SK-N-SH (cell line): ENCODE data around the gene YJEFN3.

Source experiments
- EZH2phosphoT487 ChIP-seq: fragments of 200-600 bp; sonication (generic); IDR thresholded peaks from 2 replicates; pipeline ENCODE4 v1.6.1; 2017; ENCODE audit warnings: low read depth, mixed run types, mild to moderate bottlenecking, antibody characterized with exemption, moderate library complexity, borderline replicate concordance
- GATA2 ChIP-seq: sonication (generic); formaldehyde crosslinking; IDR thresholded peaks from 2 replicates; pipeline ENCODE4 v1.5.0; 2020; ENCODE audit warnings: mild to moderate bottlenecking, missing genetic modification reagents
- MXI1 ChIP-seq: IDR thresholded peaks from 2 replicates; pipeline ENCODE4 v1.6.1; 2012; ENCODE audit warnings: mild to moderate bottlenecking, low read depth, low read length, improper control_type of control experiment
- POLR2AphosphoS5 ChIP-seq: IDR thresholded peaks from 2 replicates; pipeline ENCODE4 v1.6.1; 2012; ENCODE audit warnings: low read depth, low read length
- RAD21 ChIP-seq: IDR thresholded peaks from 2 replicates; pipeline ENCODE4 v1.6.1; 2012; ENCODE audit warnings: mild to moderate bottlenecking, low read length
- RCOR1 ChIP-seq: fragments of 150-350 bp; IDR thresholded peaks from 2 replicates; pipeline ENCODE4 v1.6.1; 2017; ENCODE audit warnings: antibody characterized with exemption, low read length
- RFX5 ChIP-seq: IDR thresholded peaks from 2 replicates; pipeline ENCODE4 v1.6.1; 2012; ENCODE audit warnings: mild to moderate bottlenecking, improper control_type of control experiment, low read length
- SMC3 ChIP-seq: IDR thresholded peaks from 2 replicates; pipeline ENCODE4 v1.6.1; 2012; ENCODE audit warnings: low read depth, low read length, improper control_type of control experiment
- TAF1 ChIP-seq: IDR thresholded peaks from 2 replicates; pipeline ENCODE4 v1.6.1; 2012; ENCODE audit warnings: low read depth, mild to moderate bottlenecking, low read length, moderate library complexity, borderline replicate concordance
- TF ChIP-seq, protein P1 (sequence below): fragments of 200-600 bp; sonication (generic); IDR thresholded peaks from 2 replicates; pipeline ENCODE4 v1.6.1; 2017; ENCODE audit warnings: antibody characterized with exemption, mild to moderate bottlenecking, moderate library complexity
- TF ChIP-seq, protein P2 (sequence below): IDR thresholded peaks from 2 replicates; pipeline ENCODE4 v1.4.0; 2012; ENCODE audit warnings: low read depth
- TF ChIP-seq, protein P3 (sequence below): fragments of 150-350 bp; IDR thresholded peaks from 2 replicates; pipeline ENCODE4 v1.6.1; 2017; ENCODE audit warnings: antibody characterized with exemption, low read length, low read depth, borderline replicate concordance
- TF ChIP-seq, protein P4 (sequence below): fragments of 150-350 bp; IDR thresholded peaks from 2 replicates; pipeline ENCODE4 v1.6.1; 2016; ENCODE audit warnings: mild to moderate bottlenecking, low read depth, low read length

DNA sequence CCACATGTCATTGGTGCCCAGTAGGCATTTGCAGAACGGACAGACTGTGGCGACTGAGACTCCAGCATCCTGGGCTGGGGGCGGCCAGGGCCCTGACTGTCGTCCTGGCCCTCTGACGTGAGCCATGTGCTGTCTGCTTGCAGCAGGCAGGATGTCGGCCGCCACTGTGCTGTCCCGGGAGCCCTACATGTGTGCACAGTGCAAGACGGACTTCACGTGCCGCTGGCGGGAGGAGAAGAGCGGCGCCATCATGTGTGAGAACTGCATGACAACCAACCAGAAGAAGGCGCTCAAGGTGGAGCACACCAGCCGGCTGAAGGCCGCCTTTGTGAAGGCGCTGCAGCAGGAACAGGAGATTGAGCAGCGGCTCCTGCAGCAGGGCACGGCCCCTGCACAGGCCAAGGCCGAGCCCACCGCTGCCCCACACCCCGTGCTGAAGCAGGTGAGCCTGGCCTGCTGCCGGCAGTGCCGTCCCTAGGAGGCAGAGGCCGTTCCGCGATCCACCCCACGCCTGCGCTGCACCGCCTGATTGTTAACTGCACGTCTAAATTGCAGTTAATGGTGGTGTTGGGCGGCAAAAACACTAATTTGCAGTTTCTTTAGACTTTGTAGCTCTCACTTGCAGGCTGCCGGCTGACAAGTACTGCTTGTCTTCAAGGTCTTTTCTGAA is 27.6 kb upstream of the YJEFN3 start:
- TF ChIP-seq, protein P1, sequence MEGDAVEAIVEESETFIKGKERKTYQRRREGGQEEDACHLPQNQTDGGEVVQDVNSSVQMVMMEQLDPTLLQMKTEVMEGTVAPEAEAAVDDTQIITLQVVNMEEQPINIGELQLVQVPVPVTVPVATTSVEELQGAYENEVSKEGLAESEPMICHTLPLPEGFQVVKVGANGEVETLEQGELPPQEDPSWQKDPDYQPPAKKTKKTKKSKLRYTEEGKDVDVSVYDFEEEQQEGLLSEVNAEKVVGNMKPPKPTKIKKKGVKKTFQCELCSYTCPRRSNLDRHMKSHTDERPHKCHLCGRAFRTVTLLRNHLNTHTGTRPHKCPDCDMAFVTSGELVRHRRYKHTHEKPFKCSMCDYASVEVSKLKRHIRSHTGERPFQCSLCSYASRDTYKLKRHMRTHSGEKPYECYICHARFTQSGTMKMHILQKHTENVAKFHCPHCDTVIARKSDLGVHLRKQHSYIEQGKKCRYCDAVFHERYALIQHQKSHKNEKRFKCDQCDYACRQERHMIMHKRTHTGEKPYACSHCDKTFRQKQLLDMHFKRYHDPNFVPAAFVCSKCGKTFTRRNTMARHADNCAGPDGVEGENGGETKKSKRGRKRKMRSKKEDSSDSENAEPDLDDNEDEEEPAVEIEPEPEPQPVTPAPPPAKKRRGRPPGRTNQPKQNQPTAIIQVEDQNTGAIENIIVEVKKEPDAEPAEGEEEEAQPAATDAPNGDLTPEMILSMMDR = no peak
- TF ChIP-seq, protein P2, sequence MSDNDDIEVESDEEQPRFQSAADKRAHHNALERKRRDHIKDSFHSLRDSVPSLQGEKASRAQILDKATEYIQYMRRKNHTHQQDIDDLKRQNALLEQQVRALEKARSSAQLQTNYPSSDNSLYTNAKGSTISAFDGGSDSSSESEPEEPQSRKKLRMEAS = no peak
- TF ChIP-seq MXI1 = no peak
- no peak for TF ChIP-seq POLR2AphosphoS5
- no peak for TF ChIP-seq RCOR1
- no peak for TF ChIP-seq EZH2phosphoT487
- TF ChIP-seq TAF1 = no peak
- no peak for TF ChIP-seq GATA2 (CRISPR knock-in tag)
- TF ChIP-seq, protein P3, sequence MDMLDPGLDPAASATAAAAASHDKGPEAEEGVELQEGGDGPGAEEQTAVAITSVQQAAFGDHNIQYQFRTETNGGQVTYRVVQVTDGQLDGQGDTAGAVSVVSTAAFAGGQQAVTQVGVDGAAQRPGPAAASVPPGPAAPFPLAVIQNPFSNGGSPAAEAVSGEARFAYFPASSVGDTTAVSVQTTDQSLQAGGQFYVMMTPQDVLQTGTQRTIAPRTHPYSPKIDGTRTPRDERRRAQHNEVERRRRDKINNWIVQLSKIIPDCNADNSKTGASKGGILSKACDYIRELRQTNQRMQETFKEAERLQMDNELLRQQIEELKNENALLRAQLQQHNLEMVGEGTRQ = no peak
- TF ChIP-seq, protein P4, sequence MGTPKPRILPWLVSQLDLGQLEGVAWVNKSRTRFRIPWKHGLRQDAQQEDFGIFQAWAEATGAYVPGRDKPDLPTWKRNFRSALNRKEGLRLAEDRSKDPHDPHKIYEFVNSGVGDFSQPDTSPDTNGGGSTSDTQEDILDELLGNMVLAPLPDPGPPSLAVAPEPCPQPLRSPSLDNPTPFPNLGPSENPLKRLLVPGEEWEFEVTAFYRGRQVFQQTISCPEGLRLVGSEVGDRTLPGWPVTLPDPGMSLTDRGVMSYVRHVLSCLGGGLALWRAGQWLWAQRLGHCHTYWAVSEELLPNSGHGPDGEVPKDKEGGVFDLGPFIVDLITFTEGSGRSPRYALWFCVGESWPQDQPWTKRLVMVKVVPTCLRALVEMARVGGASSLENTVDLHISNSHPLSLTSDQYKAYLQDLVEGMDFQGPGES = no peak
- TF ChIP-seq RFX5 = no peak
- TF ChIP-seq RAD21 = no peak
- TF ChIP-seq SMC3 = no peak
